SK-N-MC (cell line): ENCODE results near the gene JDP2.

Experiments
- DNase-seq: peaks from one replicate; pipeline ENCODE4 v3.0.0-alpha.2; 2011; ENCODE audit warnings: low read depth, low spot score
- H3K27ac ChIP-seq: fragments of 200-600 bp; sonication (generic); 2 replicates; pipeline ENCODE4 v1.5.1; 2016; ENCODE audit warnings: mixed run types
- H3K36me3 ChIP-seq: fragments of 200-600 bp; sonication (generic); 2 replicates; pipeline ENCODE4 v1.6.1; 2017; ENCODE audit warnings: antibody characterized with exemption, low read length, mixed read lengths; ENCODE audit not compliant: insufficient read depth
- H3K4me3 ChIP-seq: fragments of 200-600 bp; sonication (generic); 2 replicates; pipeline ENCODE4 v1.5.1; 2016
- H3K9ac ChIP-seq: fragments of 200-600 bp; sonication (generic); 2 replicates; pipeline ENCODE4 v1.8.0; 2017; ENCODE audit warnings: mixed run types, mixed read lengths; ENCODE audit not compliant: insufficient read length
- H3K9me3 ChIP-seq: fragments of 200-600 bp; sonication (generic); 2 replicates; pipeline ENCODE4 v1.6.1; 2017; ENCODE audit warnings: low read depth, mild to moderate bottlenecking, antibody characterized with exemption, low read length, moderate library complexity, mixed read lengths
- EZH2 ChIP-seq: fragments of 200-600 bp; sonication (generic); IDR thresholded peaks from one replicate; pipeline ENCODE4 v1.6.1; 2017; ENCODE audit warnings: antibody characterized with exemption
- FOXP2 ChIP-seq: optimal IDR thresholded peaks from 2 replicates; pipeline ENCODE3; 2011; ENCODE audit warnings: mild to moderate bottlenecking, moderate library complexity; ENCODE audit not compliant: insufficient read depth; ENCODE audit errors: extremely low read length, control extremely low read depth
- POLR2AphosphoS5 ChIP-seq: IDR thresholded peaks from 2 replicates; pipeline ENCODE4 v1.6.1; 2012; ENCODE audit warnings: mild to moderate bottlenecking, low read depth, low read length, borderline replicate concordance

Gene JDP2

DNA sequence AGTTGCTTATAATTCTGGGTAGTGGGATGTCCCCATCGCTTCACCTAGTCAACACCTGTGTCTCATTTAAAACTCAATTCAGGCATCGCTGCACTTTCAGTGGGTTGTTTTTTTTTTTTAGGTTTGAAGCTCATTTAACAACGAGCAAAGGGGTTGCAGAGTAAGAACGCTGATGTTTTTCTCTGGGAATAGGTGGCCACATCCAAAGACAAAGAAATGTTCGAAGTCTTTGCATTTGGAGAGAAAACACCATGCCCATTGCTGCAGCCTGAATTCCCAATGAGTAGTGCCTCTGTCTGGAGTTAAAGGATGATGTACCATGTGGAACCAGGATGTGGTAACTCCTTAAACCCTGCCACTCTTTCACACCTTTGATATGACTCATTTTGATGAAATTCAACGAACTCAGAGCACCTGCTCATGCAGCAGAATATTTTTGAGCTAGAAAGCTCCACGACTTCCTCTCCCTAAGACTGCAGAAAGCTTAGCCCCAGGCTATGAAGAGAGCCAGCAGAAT, 59.4 kb downstream of the JDP2 start:
- Histone ChIP-seq H3K9ac (no peak overlapping the region), H3K36me3 (no peaks in the 10 kb centered on the region), H3K27ac (no peak overlapping the region), H3K9me3 (no peaks in the 10 kb centered on the region), H3K4me3 (no peak overlapping the region)
- TF ChIP-seq EZH2 (no peak), FOXP2 (no peak), POLR2AphosphoS5 (no peak)
- no peak for DNase-seq

DNA sequence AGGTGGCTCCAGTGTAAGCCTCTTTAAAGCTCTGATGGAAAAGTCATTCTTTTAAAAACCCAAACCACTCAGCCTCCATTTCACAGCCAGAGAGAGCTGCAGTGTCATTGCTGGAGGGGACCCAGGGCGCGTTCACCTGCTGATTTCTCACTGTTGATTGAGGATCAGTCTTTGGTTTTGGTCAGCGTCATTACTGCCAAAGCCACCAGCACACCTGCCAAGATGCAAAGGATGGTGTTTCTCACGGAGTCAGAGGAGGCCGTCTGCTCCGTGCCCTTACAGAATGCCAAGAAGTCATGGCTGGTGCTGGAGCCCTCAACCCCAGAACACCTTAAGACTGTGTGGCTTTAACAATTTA, 61.6 kb downstream of the JDP2 start:
- no peak overlapping the region for H3K4me3 ChIP-seq
- H3K9ac ChIP-seq = no peak overlapping the region
- no peak for TF ChIP-seq POLR2AphosphoS5
- TF ChIP-seq EZH2 = no peak
- no peak for TF ChIP-seq FOXP2
- H3K9me3 ChIP-seq = no peaks in the 10 kb centered on the region
- no peaks in the 10 kb centered on the region for H3K36me3 ChIP-seq
- no peak overlapping the region for H3K27ac ChIP-seq
- DNase-seq = no peak

DNA sequence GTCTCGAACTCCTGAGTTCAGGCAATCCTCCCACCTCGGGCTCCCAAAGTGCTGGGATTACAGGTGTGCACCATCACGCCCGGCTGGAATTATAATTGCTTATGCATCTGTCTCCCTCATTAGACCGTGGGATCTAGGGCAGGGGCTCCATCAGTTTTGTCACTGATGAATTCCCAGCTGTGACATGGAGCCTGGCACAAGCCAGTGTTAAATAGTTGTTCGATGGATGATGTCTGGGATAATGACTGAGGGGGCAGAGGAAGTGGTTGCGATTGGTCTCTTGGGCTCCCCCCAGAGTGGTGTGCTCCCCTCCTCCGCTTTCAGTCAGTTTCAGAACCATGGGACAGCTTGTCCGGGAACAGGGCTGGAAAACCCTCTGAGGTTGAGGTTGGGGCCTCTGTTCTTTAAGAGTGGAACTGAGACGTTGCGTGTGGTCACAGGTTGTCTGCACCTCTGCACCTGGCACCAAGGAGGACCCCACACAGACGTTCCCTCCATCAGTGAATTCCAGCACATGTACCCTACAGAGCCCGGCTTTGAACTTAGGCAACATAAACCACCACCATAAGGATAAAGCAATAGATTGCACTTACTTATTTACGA, 63.7 kb downstream of the JDP2 start:
- DNase-seq = no peak
- Histone ChIP-seq H3K9me3 (no peaks in the 10 kb centered on the region), H3K36me3 (no peaks in the 10 kb centered on the region), H3K27ac (no peak overlapping the region), H3K9ac (no peak overlapping the region), H3K4me3 (no peak overlapping the region)
- TF ChIP-seq EZH2 (no peak), FOXP2 (no peak), POLR2AphosphoS5 (no peak)

DNA sequence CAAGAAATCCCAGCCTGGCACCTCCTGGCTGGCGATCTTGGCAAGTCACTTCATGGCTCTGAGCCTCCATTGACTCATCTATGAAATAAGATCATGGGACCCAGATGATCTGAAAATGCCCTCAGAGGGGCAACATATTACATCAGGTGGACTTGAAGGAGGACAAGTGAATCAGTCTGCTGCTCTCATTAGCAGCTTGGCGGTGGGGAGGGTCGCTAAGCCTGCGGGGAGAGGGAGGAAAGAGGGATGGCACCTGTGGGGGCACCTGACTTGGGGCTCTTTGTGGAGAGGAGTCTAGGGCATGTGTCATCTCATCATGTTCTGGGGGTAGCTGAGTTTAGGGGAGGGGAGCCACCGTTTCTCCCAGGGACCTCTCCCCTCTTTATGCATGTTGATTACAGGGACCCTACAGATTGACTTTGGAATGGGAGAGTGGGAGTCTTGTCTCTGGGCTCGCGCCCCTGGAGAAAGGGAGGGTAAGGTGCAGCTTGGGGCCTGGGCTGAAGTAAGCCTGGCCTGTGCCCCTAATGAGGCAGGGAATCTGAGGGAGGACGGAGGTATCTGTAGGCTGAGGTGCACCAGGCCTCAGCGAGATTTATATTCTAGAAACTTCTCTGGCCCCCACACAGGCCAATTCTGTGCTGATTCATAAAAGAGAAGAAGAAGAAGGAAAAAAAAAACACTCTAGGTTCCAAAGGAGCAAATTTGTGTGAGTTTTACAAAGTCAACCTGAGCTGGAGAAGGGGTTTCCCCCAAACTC, 65.2 kb downstream of the JDP2 start:
- Histone ChIP-seq H3K9ac (no peak overlapping the region), H3K9me3 (no peaks in the 10 kb centered on the region), H3K4me3 (no peak overlapping the region), H3K36me3 (no peaks in the 10 kb centered on the region), H3K27ac (no peak overlapping the region)
- TF ChIP-seq POLR2AphosphoS5 (no peak), FOXP2 (no peak), EZH2 (no peak)
- DNase-seq = no peak

DNA sequence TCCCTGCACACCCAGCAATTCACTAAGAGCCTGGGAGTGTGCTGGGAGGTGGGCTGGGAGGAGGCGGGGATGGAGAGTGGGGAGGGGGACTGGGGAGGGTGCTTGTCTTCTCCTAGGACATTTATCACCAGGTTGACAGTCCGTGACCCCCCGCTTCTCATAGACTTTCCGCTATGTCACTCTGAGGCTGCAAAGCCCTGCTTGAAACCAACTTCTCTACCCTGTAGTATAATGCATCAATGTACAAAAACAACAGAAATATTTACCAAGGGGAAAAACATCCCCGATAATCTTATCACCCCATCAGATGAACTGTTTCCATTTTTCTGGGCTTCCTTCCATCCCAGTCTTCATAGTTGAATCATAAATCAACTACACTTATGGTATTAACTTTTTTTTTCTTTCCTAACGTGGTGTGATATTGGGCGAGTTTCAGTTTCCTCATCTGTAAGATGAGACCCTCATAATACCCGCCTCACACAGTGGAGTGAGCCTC, 65.8 kb downstream of the JDP2 start:
- Histone ChIP-seq H3K36me3 (no peaks in the 10 kb centered on the region), H3K4me3 (no peak overlapping the region), H3K27ac (no peak overlapping the region), H3K9me3 (no peaks in the 10 kb centered on the region), H3K9ac (no peak overlapping the region)
- DNase-seq = no peak
- TF ChIP-seq POLR2AphosphoS5 (no peak), FOXP2 (no peak), EZH2 (no peak)

DNA sequence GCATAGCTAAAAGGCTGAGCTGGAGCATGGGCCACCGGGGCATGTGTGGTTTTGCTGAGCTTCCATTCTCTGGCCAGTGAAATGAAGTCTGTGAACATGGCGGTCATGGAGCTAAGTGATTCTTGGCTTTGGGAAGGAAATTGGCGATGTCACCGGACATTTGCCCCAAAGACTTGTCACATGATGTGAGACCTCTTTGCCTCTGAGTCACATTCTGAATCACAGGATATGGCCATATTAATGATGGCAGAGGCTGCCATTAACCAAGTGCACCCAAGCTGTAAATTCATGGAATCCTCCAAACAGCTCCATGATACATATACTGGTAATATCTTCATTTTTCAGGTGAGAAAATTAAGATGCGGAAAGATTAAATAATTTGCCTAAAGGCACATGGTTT, 67.1 kb downstream of the JDP2 start:
- H3K4me3 ChIP-seq = no peak overlapping the region
- no peaks in the 10 kb centered on the region for H3K9me3 ChIP-seq
- TF ChIP-seq EZH2 (no peak), FOXP2 (no peak), POLR2AphosphoS5 (no peak)
- DNase-seq = no peak
- H3K36me3 ChIP-seq = no peaks in the 10 kb centered on the region
- H3K27ac ChIP-seq = no peak overlapping the region
- no peak overlapping the region for H3K9ac ChIP-seq

DNA sequence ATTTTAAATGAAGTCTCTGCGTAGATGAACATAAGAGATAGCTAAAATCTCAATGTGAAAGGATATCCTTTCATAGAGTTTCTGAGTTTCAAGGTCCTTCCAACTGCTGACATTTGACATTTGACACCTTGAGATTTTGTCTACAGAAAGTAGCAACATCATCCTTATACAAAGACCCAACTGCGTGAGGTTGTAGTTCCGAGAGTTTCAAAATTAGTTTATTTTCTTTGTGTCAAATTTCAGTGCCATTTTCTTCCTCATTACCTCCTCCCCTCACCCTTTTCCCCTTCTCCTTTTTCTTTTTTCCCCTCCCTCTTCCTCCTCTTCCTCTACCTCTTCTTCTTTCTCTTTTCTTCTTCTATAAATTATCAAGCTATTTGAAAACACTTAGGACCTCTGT, 67.6 kb downstream of the JDP2 start:
- no peak overlapping the region for H3K9ac ChIP-seq
- H3K4me3 ChIP-seq = no peak overlapping the region
- H3K36me3 ChIP-seq = no peaks in the 10 kb centered on the region
- TF ChIP-seq POLR2AphosphoS5 (no peak), FOXP2 (no peak), EZH2 (no peak)
- no peaks in the 10 kb centered on the region for H3K9me3 ChIP-seq
- H3K27ac ChIP-seq = no peak overlapping the region
- DNase-seq = no peak

DNA sequence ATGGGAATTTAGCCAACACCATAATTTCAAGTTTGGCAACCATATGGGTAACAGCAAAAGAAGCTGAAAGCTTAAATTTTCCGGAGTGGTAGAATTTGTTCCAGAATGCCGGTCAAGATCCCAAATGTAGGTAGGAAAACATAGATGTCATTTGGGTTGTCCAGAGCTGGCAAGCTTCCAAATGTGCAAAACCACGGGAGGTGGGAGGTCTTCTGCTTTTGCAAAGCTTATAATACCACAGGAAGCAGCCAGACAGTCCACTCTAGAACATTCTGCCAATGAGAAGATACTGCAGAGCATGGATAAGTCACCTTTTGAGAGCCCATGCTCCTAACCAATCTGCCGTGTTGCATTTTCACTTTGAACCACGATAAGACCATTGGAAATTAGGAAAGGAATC, 68.1 kb downstream of the JDP2 start:
- TF ChIP-seq EZH2 (no peak), POLR2AphosphoS5 (no peak), FOXP2 (no peak)
- Histone ChIP-seq H3K9ac (no peak overlapping the region), H3K36me3 (no peaks in the 10 kb centered on the region), H3K4me3 (no peak overlapping the region), H3K9me3 (no peaks in the 10 kb centered on the region), H3K27ac (no peak overlapping the region)
- no peak for DNase-seq
